Measurements from ENCODE around the gene CROCC2.

Gene CROCC2

GRCh38 chr2:240921311-240921994 lies 15.3 kb downstream of the CROCC2 start:
- H3K36me3 ChIP-seq = no peaks in the 10 kb centered on the region
- H3K4me3 ChIP-seq = no peak overlapping the region
- no peaks in the 10 kb centered on the region for H3K9me3 ChIP-seq
- peak overlapping the region; percentile 54 for H3K4me2 ChIP-seq
- no peak overlapping the region for H3K9ac ChIP-seq
- no peaks in the 10 kb centered on the region for H4K20me1 ChIP-seq
- no peak for TF ChIP-seq Cebpa-rat (IDR thresholded peaks at IDR 0.05)
- H3K27me3 ChIP-seq = no peaks in the 10 kb centered on the region
- H3K27ac ChIP-seq = peak overlapping the region; percentile 20; the same call in 1 of the 2 replicates
- H3K4me1 ChIP-seq = peaks cover 51% of the 10 kb centered on the region

DNA sequence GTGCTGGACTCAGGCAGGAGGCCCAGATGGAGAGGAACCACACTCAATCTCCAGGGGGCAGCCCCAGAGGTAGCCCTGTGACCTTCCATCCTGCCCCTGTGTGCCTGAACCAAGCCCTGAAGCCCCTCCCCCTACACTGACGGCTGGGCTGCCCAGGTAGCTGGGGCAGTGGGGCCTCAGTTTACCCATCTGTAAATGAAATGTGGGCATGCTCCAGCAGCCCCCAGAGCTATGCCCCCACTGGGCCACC lies 15.8 kb downstream of the CROCC2 start:
- Histone ChIP-seq H3K4me1 (peaks cover 53% of the 10 kb centered on the region), H3K27me3 (no peaks in the 10 kb centered on the region), H3K36me3 (no peaks in the 10 kb centered on the region), H3K27ac (peak overlapping the region; percentile 20; the same call in 1 of the 2 replicates), H3K4me2 (peak overlapping the region; percentile 54), H4K20me1 (no peaks in the 10 kb centered on the region), H3K9ac (no peak overlapping the region), H3K9me3 (no peaks in the 10 kb centered on the region), H3K4me3 (no peak overlapping the region)
- TF ChIP-seq Cebpa-rat (IDR thresholded peaks at IDR 0.05) = no peak

- no peak overlapping the region for H3K4me3 ChIP-seq
- H4K20me1 ChIP-seq = no peaks in the 10 kb centered on the region
- H3K4me2 ChIP-seq = peak overlapping the region; percentile 54
- no peak overlapping the region for H3K9ac ChIP-seq
- H3K36me3 ChIP-seq = no peaks in the 10 kb centered on the region
- peak overlapping the region; percentile 20; the same call in 1 of the 2 replicates for H3K27ac ChIP-seq
- TF ChIP-seq Cebpa-rat (IDR thresholded peaks at IDR 0.05) = no peak
- no peaks in the 10 kb centered on the region for H3K9me3 ChIP-seq
- H3K27me3 ChIP-seq = no peaks in the 10 kb centered on the region
- peaks cover 51% of the 10 kb centered on the region for H3K4me1 ChIP-seq
Measured at GRCh38 chr2:240922245-240922981, 16.3 kb downstream of the CROCC2 start.

DNA sequence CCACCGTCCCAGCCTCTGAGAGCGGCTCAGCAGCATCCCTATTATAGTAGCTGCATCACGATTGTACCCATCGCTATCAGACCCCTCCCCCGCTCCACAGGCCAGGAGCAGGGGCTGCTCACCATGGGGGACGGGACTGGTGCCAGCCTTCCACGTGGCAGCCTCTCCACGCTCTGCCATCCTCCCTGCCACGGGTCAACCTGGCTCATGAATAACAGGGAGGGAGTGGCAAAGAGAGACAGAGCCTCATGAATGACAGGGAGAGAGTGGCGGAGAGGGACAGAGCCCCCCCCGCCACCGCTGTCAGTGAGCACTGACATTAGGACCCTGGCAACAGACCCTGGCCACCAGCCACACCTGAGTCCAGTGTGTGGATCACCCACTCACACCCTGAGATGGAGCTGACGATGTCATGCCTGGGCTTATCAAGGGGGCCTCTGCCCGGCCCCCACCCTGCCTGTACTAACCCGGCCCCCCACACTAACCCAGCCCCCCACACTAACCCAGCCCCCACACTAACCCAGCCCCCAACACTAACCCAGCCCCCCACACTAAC lies 16.9 kb downstream of the CROCC2 start:
- H3K27me3 ChIP-seq = no peaks in the 10 kb centered on the region
- peak overlapping the region; percentile 54 for H3K4me2 ChIP-seq
- H3K27ac ChIP-seq = no peak overlapping the region
- H3K36me3 ChIP-seq = no peaks in the 10 kb centered on the region
- TF ChIP-seq Cebpa-rat (IDR thresholded peaks at IDR 0.05) = no peak
- no peak overlapping the region for H3K9ac ChIP-seq
- no peak overlapping the region for H3K4me3 ChIP-seq
- no peaks in the 10 kb centered on the region for H4K20me1 ChIP-seq
- no peaks in the 10 kb centered on the region for H3K9me3 ChIP-seq
- peaks cover 45% of the 10 kb centered on the region for H3K4me1 ChIP-seq

GRCh38 chr2:240925191-240925567 lies 19.0 kb downstream of the CROCC2 start:
- no peak overlapping the region for H3K4me2 ChIP-seq
- TF ChIP-seq Cebpa-rat (IDR thresholded peaks at IDR 0.05) = no peak
- no peaks in the 10 kb centered on the region for H3K9me3 ChIP-seq
- H3K36me3 ChIP-seq = no peaks in the 10 kb centered on the region
- H3K4me1 ChIP-seq = peaks cover 39% of the 10 kb centered on the region
- H4K20me1 ChIP-seq = no peaks in the 10 kb centered on the region
- H3K9ac ChIP-seq = no peak overlapping the region
- H3K4me3 ChIP-seq = no peak overlapping the region
- H3K27me3 ChIP-seq = no peaks in the 10 kb centered on the region
- no peak overlapping the region for H3K27ac ChIP-seq

DNA sequence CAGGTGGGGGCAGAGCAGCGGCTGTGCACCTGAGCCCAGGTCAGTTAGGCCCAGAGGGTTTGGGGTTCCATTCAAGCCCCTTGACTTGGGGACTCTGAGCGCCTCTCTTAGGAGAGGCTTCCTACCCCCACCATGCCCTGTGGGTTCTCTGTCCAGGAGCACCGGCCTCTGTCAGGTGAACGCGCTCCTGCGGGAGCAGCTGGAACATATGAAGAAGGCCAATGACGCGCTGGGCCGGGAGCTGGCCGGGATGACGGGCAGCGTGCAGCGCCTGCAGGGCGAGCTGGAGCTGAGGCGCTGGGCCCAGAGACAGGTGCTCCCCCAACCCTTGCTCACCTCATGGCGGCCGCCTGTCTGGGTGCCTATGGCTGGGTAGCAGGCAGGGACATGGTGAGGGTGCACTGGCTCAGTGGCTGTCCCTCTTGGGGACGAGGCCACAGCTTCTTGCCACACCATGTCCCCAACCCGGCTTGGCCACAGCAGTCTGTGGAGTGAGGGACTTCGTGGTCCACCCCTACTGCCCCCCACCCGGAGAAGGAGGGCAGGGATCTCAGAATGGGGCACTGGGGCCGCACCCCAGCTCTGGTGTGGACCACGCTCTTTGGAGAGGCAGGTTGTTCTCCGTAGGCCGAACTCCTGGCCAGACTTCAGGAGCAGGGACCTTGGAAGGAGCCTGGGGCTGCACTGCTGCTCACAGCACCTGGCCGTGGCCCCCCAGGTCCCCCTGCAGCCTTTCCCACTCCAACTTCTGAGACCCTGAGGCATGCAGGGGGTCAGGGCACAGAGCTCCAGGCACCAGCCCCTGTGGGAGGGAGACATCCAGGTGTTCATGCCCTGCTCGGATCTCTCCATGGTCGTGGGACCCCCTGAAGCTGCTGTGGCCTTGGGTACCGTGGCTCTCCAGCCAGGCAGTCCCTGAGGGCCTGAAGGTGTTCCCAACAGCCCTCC lies 19.7 kb downstream of the CROCC2 start:
- TF ChIP-seq Cebpa-rat (IDR thresholded peaks at IDR 0.05) = no peak
- Histone ChIP-seq H3K27ac (0 out of 2 replicates have a peak overlapping the region, but pooled peaks have one; percentile 13), H3K36me3 (no peaks in the 10 kb centered on the region), H3K9ac (no peak overlapping the region), H3K4me1 (peaks cover 45% of the 10 kb centered on the region), H3K27me3 (no peaks in the 10 kb centered on the region), H3K4me2 (peak overlapping the region; percentile 30; the same call in 1 of the 2 replicates), H3K4me3 (no peak overlapping the region), H4K20me1 (no peaks in the 10 kb centered on the region), H3K9me3 (no peaks in the 10 kb centered on the region)

- peak overlapping the region; percentile 30 for H3K4me2 ChIP-seq
- no peaks in the 10 kb centered on the region for H3K36me3 ChIP-seq
- TF ChIP-seq Cebpa-rat (IDR thresholded peaks at IDR 0.05) = no peak
- H3K27me3 ChIP-seq = no peaks in the 10 kb centered on the region
- H4K20me1 ChIP-seq = no peaks in the 10 kb centered on the region
- H3K4me1 ChIP-seq = peaks cover 45% of the 10 kb centered on the region
- no peak overlapping the region for H3K4me3 ChIP-seq
- H3K27ac ChIP-seq = 0 out of 2 replicates have a peak overlapping the region, but pooled peaks have one; percentile 13
- H3K9me3 ChIP-seq = no peaks in the 10 kb centered on the region
- H3K9ac ChIP-seq = 0 out of 2 replicates have a peak overlapping the region, but pooled peaks have one; percentile 19
Measured at GRCh38 chr2:240926516-240927389, 20.6 kb downstream of the CROCC2 start.

DNA sequence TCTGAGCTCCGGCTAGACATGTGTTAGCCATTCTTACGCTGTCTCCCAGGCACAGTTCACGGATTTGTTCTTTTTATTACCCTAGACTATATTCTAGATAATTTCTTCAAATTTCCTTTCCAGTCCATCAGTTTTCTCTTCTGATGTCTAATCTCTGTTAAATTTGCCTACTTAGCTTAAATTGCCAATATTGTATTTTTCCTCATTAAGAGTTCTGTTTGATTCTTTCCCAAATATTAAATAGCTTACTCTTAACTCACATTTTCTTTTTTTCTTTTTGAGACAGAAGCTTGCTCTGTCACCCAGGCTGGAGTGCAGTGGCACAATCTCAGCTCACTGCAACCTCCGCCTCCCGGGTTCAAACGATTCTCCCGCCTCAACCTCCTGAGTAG lies 21.2 kb downstream of the CROCC2 start:
- H3K4me1 ChIP-seq = peaks cover 45% of the 10 kb centered on the region
- H3K9me3 ChIP-seq = no peaks in the 10 kb centered on the region
- H3K9ac ChIP-seq = no peak overlapping the region
- H3K27me3 ChIP-seq = no peaks in the 10 kb centered on the region
- TF ChIP-seq Cebpa-rat (IDR thresholded peaks at IDR 0.05) = no peak
- H3K4me3 ChIP-seq = no peak overlapping the region
- no peak overlapping the region for H3K27ac ChIP-seq
- H3K36me3 ChIP-seq = no peaks in the 10 kb centered on the region
- no peak overlapping the region for H3K4me2 ChIP-seq
- H4K20me1 ChIP-seq = no peaks in the 10 kb centered on the region

Measured in BLaER1 (cell line).